Erythroblast (primary cell): ENCODE data around the gene OR6B3.

Source experiments
- GATA1 ChIP-seq: IDR thresholded peaks from 2 replicates; pipeline ENCODE4 v1.6.1; 2011; ENCODE audit warnings: low read depth, mild to moderate bottlenecking, control low read depth, low read length, moderate library complexity
- POLR2A ChIP-seq: IDR thresholded peaks from 2 replicates; pipeline ENCODE4 v1.6.1; 2011; ENCODE audit warnings: mild to moderate bottlenecking, low read length

- TF ChIP-seq POLR2A (no peak), GATA1 (no peak)
Measured at GRCh38 chr2:240052524-240052923, 797 bp downstream of the OR6B3 start.
